KBM-7 (cell line): ENCODE data around the gene TOLLIP.

Source experiments
- DNase-seq: peaks from one replicate; pipeline ENCODE4 v3.0.0-alpha.2; 2015
- in situ Hi-C: fragments of 300-500 bp; cut with MboI; formaldehyde crosslinking; loops from 2 replicates; pipeline ENCODE4 v1.14.3; 2020; ENCODE audit warnings: low sequenced_read_pairs, low pct_unique_long_range_greater_than_20kb, mixed read lengths

The TOLLIP gene

GRCh38 chr11:1290052-1291040 lies 19.1 kb downstream of the TOLLIP start:
- in situ Hi-C loops = no loop called here
- no peak for DNase-seq

GRCh38 chr11:1289211-1289935 lies 20.1 kb downstream of the TOLLIP start:
- no peak for DNase-seq
- in situ Hi-C loops = no loop called here

- in situ Hi-C loops = no loop called here
- no peak for DNase-seq
These were observed 20.8 kb downstream of the TOLLIP start for GRCh38 chr11:1288426-1289151.

GRCh38 chr11:1287928-1288327 lies 21.5 kb downstream of the TOLLIP start:
- in situ Hi-C loops = no loop called here
- no peak for DNase-seq

- DNase-seq = no peak
- in situ Hi-C loops = no loop called here
These were observed 23.6 kb downstream of the TOLLIP start for GRCh38 chr11:1285876-1286275.

- in situ Hi-C loops = no loop called here
These were observed 24.1 kb downstream of the TOLLIP start for GRCh38 chr11:1285316-1285744.

GRCh38 chr11:1283906-1284305 lies 25.5 kb downstream of the TOLLIP start:
- in situ Hi-C loops = no loop called here
- no peak for DNase-seq

More at GRCh38 chr11:1285316-1285744, 24.1 kb downstream of the TOLLIP start:
- no peak for DNase-seq

GRCh38 chr11:1283091-1283511 lies 26.3 kb downstream of the TOLLIP start:
- no peak for DNase-seq
- in situ Hi-C loops = no loop called here

GRCh38 chr11:1281974-1282365 lies 27.5 kb downstream of the TOLLIP start:
- no peak for DNase-seq
- in situ Hi-C loops = no loop called here

- in situ Hi-C loops = no loop called here
- DNase-seq = no peak
These were observed 28.0 kb downstream of the TOLLIP start for GRCh38 chr11:1281326-1281973.

- no peak for DNase-seq
- in situ Hi-C loops = no loop called here
These were observed 29.1 kb downstream of the TOLLIP start for GRCh38 chr11:1280116-1281035.

GRCh38 chr11:1279674-1280055 lies 29.8 kb downstream of the TOLLIP start:
- in situ Hi-C loops = no loop called here
- DNase-seq = no peak

GRCh38 chr11:1278766-1279673 lies 30.4 kb downstream of the TOLLIP start:
- no peak for DNase-seq
- in situ Hi-C loops = no loop called here

- no peak for DNase-seq
- in situ Hi-C loops = no loop called here
These were observed 31.4 kb downstream of the TOLLIP start for GRCh38 chr11:1277936-1278512.

GRCh38 chr11:1276866-1277615 lies 32.4 kb downstream of the TOLLIP start:
- in situ Hi-C loops = no loop called here
- no peak for DNase-seq
